OCI-LY7 (cell line): Measurements from ENCODE around the gene NBEAL2. TPM values are rescaled to one million over a fixed set of nuclear protein-coding genes. Genes with fewer than 3 reads are reported as not detected.

Experiments used
- BruUV-seq: library from RNA; stranded (reverse); fragments of 400-500 nt; replicated peaks from 2 replicates; lab custom pipeline; 2021; lab: Mats Ljungman, UMichigan
- CTCF ChIA-PET: fragments of 300-600 bp; sonication (Branson Sonifier 250); formaldehyde crosslinking; loops from one replicate; lab custom pipeline; 2022; ENCODE audit warnings: antibody characterized with exemption; ENCODE audit not compliant: unreplicated experiment; lab: Charles Lee
- POLR2A ChIA-PET: fragments of 300-600 bp; sonication (Branson Sonifier 250); formaldehyde crosslinking; loops from one replicate; lab custom pipeline; 2022; ENCODE audit warnings: antibody characterized with exemption; lab: Charles Lee
- DNase-seq: peaks from one replicate; pipeline ENCODE4 v3.0.0-alpha.2; 2015; ENCODE audit warnings: low spot score
- H2AFZ ChIP-seq: fragments of 200-600 bp; sonication (generic), shearing (Covaris generic); 2 replicates; pipeline ENCODE4 v1.6.1; 2014; ENCODE audit warnings: mild to moderate bottlenecking, antibody characterized with exemption, low read length, moderate library complexity
- H3K27ac ChIP-seq: fragments of 200-600 bp; sonication (generic); 2 replicates; pipeline ENCODE4 v1.5.1; 2014; ENCODE audit warnings: mixed run types, low read depth, mild to moderate bottlenecking, moderate library complexity, low read length, inconsistent platforms; ENCODE audit not compliant: poor library complexity, severe bottlenecking
- H3K36me3 ChIP-seq: fragments of 200-600 bp; sonication (generic); 2 replicates; pipeline ENCODE4 v1.6.1; 2014; ENCODE audit warnings: mild to moderate bottlenecking, antibody characterized with exemption, low read length, moderate library complexity, mixed read lengths; ENCODE audit not compliant: insufficient read depth
- H3K4me1 ChIP-seq: fragments of 200-600 bp; sonication (generic); 2 replicates; pipeline ENCODE4 v1.5.1; 2014; ENCODE audit warnings: mild to moderate bottlenecking, low read length; ENCODE audit not compliant: insufficient read depth, poor library complexity, severe bottlenecking
- H3K4me2 ChIP-seq: fragments of 200-600 bp; sonication (generic); 2 replicates; pipeline ENCODE4 v1.6.1; 2014; ENCODE audit warnings: mild to moderate bottlenecking, low read length
- H3K4me3 ChIP-seq: fragments of 200-600 bp; sonication (generic); 2 replicates; pipeline ENCODE4 v1.5.1; 2014; ENCODE audit warnings: mild to moderate bottlenecking, low read depth, low read length; ENCODE audit not compliant: poor library complexity, severe bottlenecking
- H3K79me2 ChIP-seq: fragments of 200-600 bp; sonication (generic); 2 replicates; pipeline ENCODE4 v1.6.1; 2016; ENCODE audit warnings: low read depth, mild to moderate bottlenecking, low read length, moderate library complexity, mixed read lengths; ENCODE audit not compliant: insufficient read depth
- H3K9me2 ChIP-seq: fragments of 200-600 bp; sonication (generic); 2 replicates; pipeline ENCODE4 v1.6.1; 2016; ENCODE audit warnings: mild to moderate bottlenecking, low read length, mixed read lengths; ENCODE audit not compliant: insufficient read depth
- H3K9me3 ChIP-seq: fragments of 200-600 bp; sonication (generic); 2 replicates; pipeline ENCODE4 v1.6.1; 2014; ENCODE audit warnings: mild to moderate bottlenecking, mixed run types, low read length, mixed read lengths
- H4K20me1 ChIP-seq: fragments of 200-600 bp; sonication (generic); 2 replicates; pipeline ENCODE4 v1.6.1; 2014; ENCODE audit warnings: mild to moderate bottlenecking, antibody characterized with exemption, low read length, moderate library complexity, mixed read lengths; ENCODE audit not compliant: insufficient read depth
- CTCF ChIP-seq: fragments of 200-600 bp; sonication (generic); conservative IDR thresholded peaks from 2 replicates; pipeline ENCODE4 v1.5.1; 2014; ENCODE audit warnings: mild to moderate bottlenecking, antibody characterized with exemption, low read length, moderate library complexity, mixed read lengths
- EZH2phosphoT487 ChIP-seq: fragments of 200-600 bp; sonication (generic); IDR thresholded peaks from 2 replicates; pipeline ENCODE4 v1.6.1; 2018; ENCODE audit warnings: low read depth, borderline replicate concordance, mild to moderate bottlenecking, mixed run types, antibody characterized with exemption, low read length, moderate library complexity, mixed read lengths
- intact Hi-C: fragments of 100-400 bp; cut with micrococcal nuclease; formaldehyde crosslinking; loops from one replicate; pipeline ENCODE4 v1.10.0; 2022; ENCODE audit not compliant: unreplicated experiment
- total RNA-seq, 2 experiments: library from RNA; depleted of rRNA in 1 of 2; stranded (reverse); fragments of >200 nt in 1 of 2; shearing (Covaris generic) in 1 of 2; gene quantifications; 2 replicates each; pipeline ENCODE4 v1.2.3, GENCODE V29; 2014 to 2022

The NBEAL2 gene
- total RNA-seq, 2 experiments from 2014 or later = 74.9 to 149 TPM

GRCh38 chr3:47047673-47048072 is 68.2 kb downstream of the NBEAL2 start:
- Histone ChIP-seq H2AFZ (no peak overlapping the region), H3K27ac (peak overlapping the region; percentile 37), H3K9me2 (no peaks in the 10 kb centered on the region), H3K4me3 (no peak overlapping the region), H3K4me1 (peaks cover 30% of the 10 kb centered on the region), H3K36me3 (peaks cover 70% of the 10 kb centered on the region), H3K79me2 (peaks cover 17% of the 10 kb centered on the region; the same call in 1 of the 2 replicates), H4K20me1 (no peaks in the 10 kb centered on the region), H3K9me3 (no peaks in the 10 kb centered on the region), H3K4me2 (no peak overlapping the region)
- CTCF ChIA-PET = no interaction called here
- DNase-seq = no peak
- no peak for TF ChIP-seq CTCF
- TF ChIP-seq EZH2phosphoT487 = no peak
- no TSS peak for BruUV-seq
- intact Hi-C loops = no loop called here
- POLR2A ChIA-PET = interaction anchor here (1.1 to 1.8 kb wide), 2 partner anchors 25 to 30 kb away, joined by 6 read pairs; no protein-coding TSS in a partner anchor

GRCh38 chr3:47054412-47054811 is 74.9 kb downstream of the NBEAL2 start:
- Histone ChIP-seq H3K27ac (no peak overlapping the region), H3K9me2 (no peaks in the 10 kb centered on the region), H3K36me3 (peaks cover 79% of the 10 kb centered on the region), H3K4me3 (no peak overlapping the region), H3K79me2 (peaks cover 25% of the 10 kb centered on the region; the same call in 1 of the 2 replicates), H3K9me3 (no peaks in the 10 kb centered on the region), H2AFZ (no peak overlapping the region), H3K4me1 (no peaks in the 10 kb centered on the region), H3K4me2 (no peak overlapping the region), H4K20me1 (no peaks in the 10 kb centered on the region)
- ChIA-PET POLR2A (interaction anchor here (0.8 kb wide), 1 partner anchor 21 kb away, joined by 3 read pairs; no protein-coding TSS in a partner anchor), CTCF (no interaction called here)
- intact Hi-C loops = no loop called here
- BruUV-seq = no TSS peak
- DNase-seq = no peak
- TF ChIP-seq EZH2phosphoT487 (no peak), CTCF (no peak)

- no TSS peak for BruUV-seq
- H3K9me3 ChIP-seq = no peaks in the 10 kb centered on the region
- TF ChIP-seq CTCF (no peak), EZH2phosphoT487 (no peak)
- no peak for DNase-seq
- intact Hi-C loops = no loop called here
- H3K4me3 ChIP-seq = no peak overlapping the region
- H2AFZ ChIP-seq = no peak overlapping the region
- H3K27ac ChIP-seq = no peak overlapping the region
- ChIA-PET POLR2A (no interaction called here), CTCF (no interaction called here)
- no peaks in the 10 kb centered on the region for H3K9me2 ChIP-seq
- no peaks in the 10 kb centered on the region; the same call in 1 of the 2 replicates for H4K20me1 ChIP-seq
- H3K79me2 ChIP-seq = peaks cover 34% of the 10 kb centered on the region; the same call in 1 of the 2 replicates
- no peaks in the 10 kb centered on the region for H3K4me1 ChIP-seq
- no peak overlapping the region for H3K4me2 ChIP-seq
- H3K36me3 ChIP-seq = peaks cover 84% of the 10 kb centered on the region
These were observed 77.2 kb downstream of the NBEAL2 start for GRCh38 chr3:47056705-47057104.
